ENCODE data around the gene SEMA6C.
A peak's percentile ranks its signal among the peaks of the same experiment; 100 is the strongest.
"Not testable (repeated sequence)": the region's sequence is repeated elsewhere in the genome, so short reads cannot be mapped to it uniquely, and the experiment has no call there.

SEMA6C gene, protein sequence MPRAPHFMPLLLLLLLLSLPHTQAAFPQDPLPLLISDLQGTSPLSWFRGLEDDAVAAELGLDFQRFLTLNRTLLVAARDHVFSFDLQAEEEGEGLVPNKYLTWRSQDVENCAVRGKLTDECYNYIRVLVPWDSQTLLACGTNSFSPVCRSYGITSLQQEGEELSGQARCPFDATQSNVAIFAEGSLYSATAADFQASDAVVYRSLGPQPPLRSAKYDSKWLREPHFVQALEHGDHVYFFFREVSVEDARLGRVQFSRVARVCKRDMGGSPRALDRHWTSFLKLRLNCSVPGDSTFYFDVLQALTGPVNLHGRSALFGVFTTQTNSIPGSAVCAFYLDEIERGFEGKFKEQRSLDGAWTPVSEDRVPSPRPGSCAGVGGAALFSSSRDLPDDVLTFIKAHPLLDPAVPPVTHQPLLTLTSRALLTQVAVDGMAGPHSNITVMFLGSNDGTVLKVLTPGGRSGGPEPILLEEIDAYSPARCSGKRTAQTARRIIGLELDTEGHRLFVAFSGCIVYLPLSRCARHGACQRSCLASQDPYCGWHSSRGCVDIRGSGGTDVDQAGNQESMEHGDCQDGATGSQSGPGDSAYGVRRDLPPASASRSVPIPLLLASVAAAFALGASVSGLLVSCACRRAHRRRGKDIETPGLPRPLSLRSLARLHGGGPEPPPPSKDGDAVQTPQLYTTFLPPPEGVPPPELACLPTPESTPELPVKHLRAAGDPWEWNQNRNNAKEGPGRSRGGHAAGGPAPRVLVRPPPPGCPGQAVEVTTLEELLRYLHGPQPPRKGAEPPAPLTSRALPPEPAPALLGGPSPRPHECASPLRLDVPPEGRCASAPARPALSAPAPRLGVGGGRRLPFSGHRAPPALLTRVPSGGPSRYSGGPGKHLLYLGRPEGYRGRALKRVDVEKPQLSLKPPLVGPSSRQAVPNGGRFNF

GRCh38 chr1:151146412-151147131 lies at the start of gene SEMA6C:
SEMA6C (minus strand) TSS chr1:151146631; CDS start chr1:151142621, 4,010 bp downstream.
- peak; percentile 78 for DNase-seq

DNA sequence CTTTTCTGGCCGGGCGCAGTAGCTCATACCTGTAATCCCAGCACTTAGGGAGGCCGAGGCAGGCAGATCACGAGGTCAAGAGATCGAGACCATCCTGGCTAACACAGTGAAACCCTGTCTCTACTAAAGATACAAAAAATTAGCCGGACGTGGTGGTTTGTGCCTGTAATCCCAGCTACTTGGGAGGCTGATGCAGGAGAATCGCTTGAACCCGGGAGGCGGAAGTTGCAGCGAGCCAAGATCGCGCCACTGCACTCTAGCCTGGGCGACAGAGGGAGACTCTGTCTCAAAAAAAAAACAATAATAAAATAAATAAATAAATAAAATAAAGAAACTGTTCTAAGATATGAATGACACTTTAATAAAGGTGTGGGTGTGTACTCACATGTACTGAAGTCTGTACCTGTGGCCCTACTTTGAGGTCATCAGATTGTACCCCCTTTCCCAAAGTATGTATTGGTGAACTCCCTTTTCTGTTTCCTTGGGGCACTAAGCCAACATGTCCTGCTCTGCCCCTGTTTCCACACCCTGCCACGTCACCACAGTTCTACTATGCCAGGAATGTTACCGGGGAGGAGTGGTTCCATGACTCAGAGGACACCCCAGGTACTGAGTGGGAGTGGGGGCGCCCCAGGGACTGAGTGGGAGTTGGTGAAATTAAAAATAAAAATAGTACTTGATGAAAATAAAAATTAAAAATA lies 48.6 kb upstream of the SEMA6C start:
- DNase-seq = not testable (repeated sequence)

DNA sequence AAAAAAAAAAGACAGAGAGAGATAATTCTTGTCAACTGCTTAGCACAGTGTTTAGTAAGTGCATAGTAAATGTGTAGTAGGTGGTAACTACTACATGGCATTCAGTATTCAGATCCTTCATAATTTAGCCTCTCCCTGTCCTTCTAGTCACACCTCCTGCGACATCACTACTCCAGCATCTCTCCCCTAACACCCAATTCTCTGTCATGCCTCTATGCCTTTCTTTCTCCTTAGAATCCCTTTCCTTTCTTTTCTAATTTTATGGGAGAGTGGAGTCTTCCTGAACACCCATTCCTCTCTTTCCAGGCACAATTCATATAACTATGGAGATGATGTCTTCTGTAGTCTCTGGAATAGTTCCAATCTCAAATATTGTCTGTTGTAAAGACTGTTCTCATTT lies 47.4 kb upstream of the SEMA6C start:
- no peak for DNase-seq

DNA sequence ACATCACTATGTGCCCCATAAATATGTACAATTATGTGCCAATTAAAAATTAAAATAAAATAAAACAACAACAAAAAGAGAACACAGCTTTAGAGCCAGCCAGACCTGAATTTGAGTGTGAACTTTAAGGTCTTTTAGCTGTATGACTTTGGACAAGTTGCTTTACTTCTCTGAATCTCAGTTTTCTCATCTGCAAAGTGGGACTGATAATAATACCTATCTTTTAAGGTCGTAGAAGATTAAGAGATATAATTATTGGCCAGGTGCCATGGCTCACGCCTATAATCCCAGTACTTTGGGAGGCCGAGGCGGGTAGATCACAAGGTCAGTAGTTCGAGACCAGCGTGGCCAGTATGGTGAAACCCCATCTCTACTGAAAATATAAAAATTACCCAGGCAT lies 46.9 kb upstream of the SEMA6C start:
- no peak for DNase-seq

DNA sequence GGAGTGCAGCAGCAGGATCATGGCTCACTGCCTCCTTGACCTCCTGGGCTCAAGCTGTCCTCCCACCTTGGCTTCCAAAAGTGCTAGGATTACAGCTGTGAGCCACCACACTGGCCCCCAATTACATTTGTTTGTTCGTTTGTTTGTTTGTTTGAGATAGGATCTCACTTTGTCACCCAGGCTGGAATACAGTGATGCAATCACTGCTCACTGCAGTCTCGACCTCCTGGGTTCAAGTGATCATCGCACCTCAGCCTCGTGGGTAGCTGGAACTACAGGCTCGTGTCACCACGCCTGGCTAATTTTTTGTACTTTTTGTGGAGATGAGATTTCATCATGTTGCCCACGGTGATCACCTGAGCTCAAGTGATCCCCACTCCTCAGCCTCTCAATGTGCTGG lies 45.6 kb upstream of the SEMA6C start:
- no peak for DNase-seq

GRCh38 chr1:151189637-151190445 lies 43.4 kb upstream of the SEMA6C start, which contains the start of gene VPS72:
VPS72 (minus strand) TSS chr1:151190197; CDS start chr1:151190121, 76 bp downstream.
- peak; percentile 79 for DNase-seq

DNA sequence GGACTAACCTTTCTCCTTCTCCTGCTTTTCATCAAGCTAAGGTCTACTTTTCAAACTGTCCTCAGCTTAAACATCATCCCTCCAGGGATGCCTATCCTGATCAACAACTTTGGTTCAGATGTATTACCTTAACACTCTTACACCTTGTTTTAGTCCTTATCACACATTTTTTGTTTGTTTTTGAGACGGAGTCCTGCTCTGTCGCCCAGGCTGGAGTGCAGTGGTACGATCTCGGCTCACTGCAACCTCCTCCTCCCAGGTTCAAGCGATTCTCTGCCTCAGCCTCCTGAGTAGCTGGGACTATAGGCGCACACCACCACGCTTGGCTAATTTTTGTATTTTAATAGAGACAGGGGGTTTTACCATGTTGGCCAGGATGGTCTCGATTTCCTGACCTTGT lies 42.2 kb upstream of the SEMA6C start:
- DNase-seq = not testable (repeated sequence)

DNA sequence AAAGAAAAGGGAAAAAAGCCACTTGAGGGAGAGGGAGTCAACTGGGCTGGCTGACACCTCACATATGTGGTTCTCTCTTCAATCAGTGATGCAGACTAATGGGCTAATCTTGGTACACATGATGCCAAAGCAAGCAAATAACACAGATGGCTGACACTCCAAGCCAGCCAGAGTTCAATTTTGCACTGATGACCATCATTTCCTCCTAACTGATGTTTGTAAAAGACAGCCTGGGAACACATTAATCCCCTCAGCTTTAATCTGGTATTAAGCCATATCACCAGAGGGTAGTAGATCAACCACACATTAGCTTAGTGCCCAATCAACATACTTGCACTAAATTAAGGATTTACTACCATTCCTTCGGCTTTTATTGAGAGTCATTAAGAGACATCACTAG lies 40.8 kb upstream of the SEMA6C start:
- no peak for DNase-seq

DNA sequence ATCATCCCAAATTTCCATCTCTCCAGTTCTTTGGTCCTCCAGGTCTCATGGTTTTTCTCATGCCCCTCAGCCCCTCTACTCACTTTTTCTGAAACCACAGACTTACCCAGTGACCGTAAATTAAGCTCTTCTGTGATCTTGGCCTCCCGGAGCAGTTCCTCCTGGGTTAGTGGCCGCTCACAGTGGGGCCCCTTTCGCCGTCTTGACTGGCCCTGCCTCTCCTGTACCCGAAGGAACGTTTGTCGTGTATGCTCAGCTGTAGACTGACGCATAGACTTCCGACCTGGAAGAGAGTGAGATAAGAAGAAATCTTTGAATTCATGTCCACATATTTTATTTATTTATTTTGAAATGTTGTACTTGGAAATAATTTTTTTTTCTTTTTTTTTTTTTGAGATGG lies 37.8 kb upstream of the SEMA6C start:
- no peak for DNase-seq

- DNase-seq = no peak
Observed at GRCh38 chr1:151176514-151177045, 30.1 kb upstream of the SEMA6C start.

DNA sequence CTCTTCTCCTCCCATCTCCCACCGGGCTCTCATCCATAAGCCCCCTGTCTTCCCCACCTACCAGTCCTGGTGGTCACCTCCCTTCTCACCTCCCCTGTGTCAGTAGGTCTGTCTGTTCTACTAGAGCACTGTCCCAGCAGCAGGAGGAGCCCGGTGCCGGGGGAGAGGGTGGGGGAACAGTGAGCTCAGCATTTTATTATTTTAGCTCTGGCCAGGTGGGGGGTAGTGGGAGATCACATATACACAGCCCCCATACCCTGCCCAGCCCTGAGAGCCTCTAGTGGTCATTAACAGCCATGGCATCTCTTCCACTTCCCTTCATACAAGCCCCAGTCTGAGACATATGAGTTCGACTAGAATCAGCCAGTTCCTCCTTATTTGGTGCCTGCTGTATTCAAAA lies 29.4 kb upstream of the SEMA6C start, which contains the start of gene TMOD4:
TMOD4 (minus strand) TSS at position 119 of the 400 bp plus-strand sequence. CDS start 1,106 bp downstream, outside the sequence.
- no peak for DNase-seq

GRCh38 chr1:151175041-151175741 lies 28.8 kb upstream of the SEMA6C start:
- no peak for DNase-seq

DNA sequence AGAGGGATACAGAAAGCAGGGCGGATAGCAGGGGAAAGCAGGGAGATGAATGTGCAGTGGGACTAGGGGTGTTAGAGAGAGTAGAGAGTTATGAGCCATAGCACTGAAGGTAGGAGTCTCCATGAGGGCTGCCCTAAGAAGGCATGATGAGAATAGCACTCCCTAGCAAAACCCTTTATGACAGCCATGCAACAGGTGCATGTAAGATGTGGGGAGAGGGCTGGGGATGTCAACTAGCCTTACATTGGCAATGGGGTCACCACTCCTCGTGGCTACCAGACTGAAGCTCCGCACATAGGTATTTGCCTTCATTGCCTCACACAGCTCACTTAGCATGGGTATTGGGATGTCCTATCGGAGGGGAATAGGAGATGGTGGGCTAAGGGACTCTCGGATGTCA lies 24.8 kb upstream of the SEMA6C start:
- no peak for DNase-seq

DNA sequence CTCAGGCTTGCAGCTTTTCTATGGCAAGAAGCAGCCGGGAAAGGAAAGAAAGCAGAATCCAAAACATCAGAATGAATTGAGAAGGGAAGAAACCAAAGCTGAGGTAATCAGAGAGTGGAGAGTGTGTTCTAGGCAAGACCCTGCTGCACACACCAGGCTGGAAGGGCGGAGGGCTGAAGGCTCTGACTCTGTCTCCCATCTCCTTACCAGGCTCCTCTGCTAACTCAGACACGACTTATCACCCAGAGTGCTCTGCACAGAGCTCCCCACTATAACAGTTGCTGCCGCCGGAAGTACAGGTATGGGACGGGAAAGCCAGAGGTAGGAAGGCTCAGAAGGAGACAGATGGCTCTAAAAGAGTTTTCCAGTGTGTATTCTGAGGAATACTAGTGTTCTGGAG lies 20.7 kb upstream of the SEMA6C start:
- DNase-seq = no peak

DNA sequence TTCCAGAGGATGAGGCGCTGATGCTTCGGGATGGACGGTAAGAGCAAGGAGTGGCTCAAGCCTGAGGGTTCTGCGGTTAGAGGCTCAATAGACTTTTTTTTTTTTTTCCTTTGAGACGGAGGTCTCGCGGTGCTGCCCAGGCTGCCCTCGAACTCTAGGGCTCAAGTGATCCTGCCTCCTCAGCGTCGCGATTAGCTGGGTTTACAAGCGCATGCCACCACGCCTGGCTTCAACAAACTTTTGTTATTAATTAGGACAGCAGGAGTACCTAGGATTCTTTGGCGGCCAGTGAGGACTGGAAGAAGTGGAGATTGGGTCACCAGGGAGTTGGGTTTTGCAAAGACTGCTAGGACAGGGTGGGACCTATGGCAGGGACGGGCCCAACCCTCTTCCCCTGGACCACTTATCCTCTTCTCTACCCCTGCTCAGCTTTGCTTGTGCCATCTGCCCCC lies 20.1 kb upstream of the SEMA6C start:
- DNase-seq = peak; percentile 17

DNA sequence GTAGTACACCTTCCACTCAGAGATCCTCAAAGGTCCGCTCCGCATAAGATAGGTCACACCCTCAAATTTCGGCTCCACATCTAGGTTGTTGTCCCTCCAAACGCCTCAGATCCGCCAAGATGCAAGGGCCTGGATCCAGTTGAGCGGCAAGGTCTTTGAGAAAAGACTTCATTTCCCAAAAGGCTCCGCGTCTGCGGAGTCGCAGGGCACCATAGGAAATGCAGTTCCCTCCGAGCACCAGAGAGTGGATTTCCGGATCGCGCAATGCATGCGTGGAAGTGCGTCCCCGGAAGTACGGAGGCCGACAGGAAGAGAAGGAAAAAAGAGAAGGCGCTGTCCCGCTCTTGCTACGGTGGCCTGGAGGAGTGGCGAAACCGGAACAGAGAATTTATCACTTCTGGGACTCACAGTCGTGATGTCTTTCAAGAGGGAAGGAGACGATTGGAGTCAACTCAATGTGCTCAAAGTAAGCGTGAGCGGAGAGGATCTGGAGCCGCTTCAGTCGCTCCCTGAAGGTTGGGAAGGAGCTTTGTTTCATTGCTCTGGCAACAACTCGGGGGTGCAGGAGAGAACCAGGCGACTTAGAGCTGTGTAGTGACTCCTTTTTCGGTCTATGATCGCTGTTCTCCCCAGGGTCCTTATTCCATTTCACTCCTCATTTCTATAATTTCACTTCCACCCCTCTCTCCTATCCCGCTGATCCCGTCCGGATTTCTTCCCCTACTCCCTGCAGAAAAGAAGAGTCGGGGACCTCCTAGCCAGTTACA lies 19.5 kb upstream of the SEMA6C start, which contains the start of the genes LYSMD1 and SCNM1:
LYSMD1 (minus strand) TSS at position 165 of the 767 bp plus-strand sequence. CDS start 644 bp downstream, outside the sequence.
SCNM1 (plus strand) TSS at position 407 of the 767 bp plus-strand sequence; CDS start at position 416, 9 bp downstream.
- peak; percentile 98 for DNase-seq

GRCh38 chr1:151165281-151165737 lies 18.9 kb upstream of the SEMA6C start:
- no peak for DNase-seq

DNA sequence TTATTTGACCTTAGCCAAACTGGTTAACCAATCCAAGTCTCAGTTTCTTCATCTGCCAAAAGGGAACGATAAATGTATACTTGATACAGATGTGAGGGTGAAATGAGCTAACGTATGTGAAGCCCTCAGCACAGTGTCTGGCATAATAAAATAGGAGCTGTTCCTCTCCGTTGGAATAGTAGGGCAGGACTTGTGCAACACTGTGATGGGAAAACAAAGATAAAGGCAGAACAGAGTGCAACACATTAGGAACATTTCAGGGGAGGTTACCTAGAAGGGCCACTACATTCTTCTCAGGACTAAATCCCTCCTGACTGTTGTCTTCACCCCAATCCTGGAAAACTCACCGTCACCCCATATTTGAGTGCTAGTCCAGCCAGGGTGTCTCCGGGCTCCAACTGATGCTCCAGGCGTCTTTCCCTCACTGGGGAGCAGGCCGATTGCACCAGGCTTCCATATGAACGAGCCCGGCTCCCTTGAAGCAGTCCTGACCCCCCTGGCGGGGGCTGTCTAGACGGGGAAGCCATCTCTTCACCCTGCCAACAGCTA lies 18.4 kb upstream of the SEMA6C start:
- no peak for DNase-seq

- DNase-seq = no peak
Observed at GRCh38 chr1:151159373-151159772, 12.9 kb upstream of the SEMA6C start.
